BLaER1 treated with 17β-estradiol and CSF1 and Interleukin-3, amounts not matched to agents 10 nM and 100 nM (cell line): ENCODE measurements around the gene SMARCA1.

Source experiments
- H3K27ac ChIP-seq, 11 experiments: shearing (Covaris generic); formaldehyde crosslinking; 2 replicates each; pipeline ENCODE4 v1.8.1; 2022
- H3K27me3 ChIP-seq, 11 experiments: shearing (Covaris generic); formaldehyde crosslinking; 2 replicates each; pipeline ENCODE4 v1.8.1; 2022
- H3K36me3 ChIP-seq, 11 experiments: shearing (Covaris generic); formaldehyde crosslinking; 2 replicates each; pipeline ENCODE4 v1.8.1; 2022
- H3K4me1 ChIP-seq, 10 experiments: shearing (Covaris generic); formaldehyde crosslinking; 2 replicates each; pipeline ENCODE4 v1.8.1; 2022
- H3K4me2 ChIP-seq, 11 experiments: shearing (Covaris generic); formaldehyde crosslinking; 2 replicates each; pipeline ENCODE4 v1.8.1; 2022
- H3K4me3 ChIP-seq, 10 experiments: shearing (Covaris generic); formaldehyde crosslinking; 2 replicates each; pipeline ENCODE4 v1.8.1; 2022
- H3K9ac ChIP-seq, 11 experiments: shearing (Covaris generic); formaldehyde crosslinking; 2 replicates each; pipeline ENCODE4 v1.8.1; 2022
- H3K9me3 ChIP-seq, 11 experiments: shearing (Covaris generic); formaldehyde crosslinking; replicated peaks in 1 of 11; 2 replicates each; pipeline ENCODE4 v1.8.1; 2022
- H4K20me1 ChIP-seq, 11 experiments: shearing (Covaris generic); formaldehyde crosslinking; 2 replicates each; pipeline ENCODE4 v1.8.1; 2022
- Cebpa-rat ChIP-seq, 11 experiments: shearing (Covaris generic); IDR thresholded peaks; 2 replicates each; pipeline ENCODE4 v1.8.1; 2022

The SMARCA1 gene

GRCh38 chrX:129403974-129404669 is 119.2 kb downstream of the SMARCA1 start:
- Histone ChIP-seq H3K4me1 (no peaks in the 10 kb centered on the region), H3K36me3 (no peaks in the 10 kb centered on the region), H4K20me1 (no peaks in the 10 kb centered on the region), H3K27ac (no peak overlapping the region), H3K9me3 (no peaks in the 10 kb centered on the region), H3K27me3 (peaks cover 11 to 40% (median 28%) of the 10 kb centered on the region in 11 experiments; a peak in 19 of 22 replicates), H3K4me3 (no peak overlapping the region), H3K9ac (no peak overlapping the region), H3K4me2 (no peak overlapping the region)
- no peak for TF ChIP-seq Cebpa-rat (IDR thresholded peaks at IDR 0.05)
